OCI-LY7 (cell line): ENCODE data around the gene NCF4. TPM values are rescaled to one million over a fixed set of nuclear protein-coding genes. Genes with fewer than 3 reads are reported as not detected.

ENCODE experiments used
- BruUV-seq: library from RNA; stranded (reverse); fragments of 400-500 nt; replicated peaks from 2 replicates; lab custom pipeline; 2021; lab: Mats Ljungman, UMichigan
- CTCF ChIA-PET: fragments of 300-600 bp; sonication (Branson Sonifier 250); formaldehyde crosslinking; loops from one replicate; lab custom pipeline; 2022; ENCODE audit warnings: antibody characterized with exemption; ENCODE audit not compliant: unreplicated experiment; lab: Charles Lee
- POLR2A ChIA-PET: fragments of 300-600 bp; sonication (Branson Sonifier 250); formaldehyde crosslinking; loops from one replicate; lab custom pipeline; 2022; ENCODE audit warnings: antibody characterized with exemption; lab: Charles Lee
- DNase-seq: peaks from one replicate; pipeline ENCODE4 v3.0.0-alpha.2; 2015; ENCODE audit warnings: low spot score
- H2AFZ ChIP-seq: fragments of 200-600 bp; sonication (generic), shearing (Covaris generic); 2 replicates; pipeline ENCODE4 v1.6.1; 2014; ENCODE audit warnings: mild to moderate bottlenecking, antibody characterized with exemption, low read length, moderate library complexity
- H3K27ac ChIP-seq: fragments of 200-600 bp; sonication (generic); 2 replicates; pipeline ENCODE4 v1.5.1; 2014; ENCODE audit warnings: mixed run types, low read depth, mild to moderate bottlenecking, moderate library complexity, low read length, inconsistent platforms; ENCODE audit not compliant: poor library complexity, severe bottlenecking
- H3K36me3 ChIP-seq: fragments of 200-600 bp; sonication (generic); 2 replicates; pipeline ENCODE4 v1.6.1; 2014; ENCODE audit warnings: mild to moderate bottlenecking, antibody characterized with exemption, low read length, moderate library complexity, mixed read lengths; ENCODE audit not compliant: insufficient read depth
- H3K4me1 ChIP-seq: fragments of 200-600 bp; sonication (generic); 2 replicates; pipeline ENCODE4 v1.5.1; 2014; ENCODE audit warnings: mild to moderate bottlenecking, low read length; ENCODE audit not compliant: insufficient read depth, poor library complexity, severe bottlenecking
- H3K4me2 ChIP-seq: fragments of 200-600 bp; sonication (generic); 2 replicates; pipeline ENCODE4 v1.6.1; 2014; ENCODE audit warnings: mild to moderate bottlenecking, low read length
- H3K4me3 ChIP-seq: fragments of 200-600 bp; sonication (generic); 2 replicates; pipeline ENCODE4 v1.5.1; 2014; ENCODE audit warnings: mild to moderate bottlenecking, low read depth, low read length; ENCODE audit not compliant: poor library complexity, severe bottlenecking
- H3K79me2 ChIP-seq: fragments of 200-600 bp; sonication (generic); 2 replicates; pipeline ENCODE4 v1.6.1; 2016; ENCODE audit warnings: low read depth, mild to moderate bottlenecking, low read length, moderate library complexity, mixed read lengths; ENCODE audit not compliant: insufficient read depth
- H3K9me2 ChIP-seq: fragments of 200-600 bp; sonication (generic); 2 replicates; pipeline ENCODE4 v1.6.1; 2016; ENCODE audit warnings: mild to moderate bottlenecking, low read length, mixed read lengths; ENCODE audit not compliant: insufficient read depth
- H3K9me3 ChIP-seq: fragments of 200-600 bp; sonication (generic); 2 replicates; pipeline ENCODE4 v1.6.1; 2014; ENCODE audit warnings: mild to moderate bottlenecking, mixed run types, low read length, mixed read lengths
- H4K20me1 ChIP-seq: fragments of 200-600 bp; sonication (generic); 2 replicates; pipeline ENCODE4 v1.6.1; 2014; ENCODE audit warnings: mild to moderate bottlenecking, antibody characterized with exemption, low read length, moderate library complexity, mixed read lengths; ENCODE audit not compliant: insufficient read depth
- CTCF ChIP-seq: fragments of 200-600 bp; sonication (generic); conservative IDR thresholded peaks from 2 replicates; pipeline ENCODE4 v1.5.1; 2014; ENCODE audit warnings: mild to moderate bottlenecking, antibody characterized with exemption, low read length, moderate library complexity, mixed read lengths
- EZH2phosphoT487 ChIP-seq: fragments of 200-600 bp; sonication (generic); IDR thresholded peaks from 2 replicates; pipeline ENCODE4 v1.6.1; 2018; ENCODE audit warnings: low read depth, borderline replicate concordance, mild to moderate bottlenecking, mixed run types, antibody characterized with exemption, low read length, moderate library complexity, mixed read lengths
- intact Hi-C: fragments of 100-400 bp; cut with micrococcal nuclease; formaldehyde crosslinking; loops from one replicate; pipeline ENCODE4 v1.10.0; 2022; ENCODE audit not compliant: unreplicated experiment
- total RNA-seq, 2 experiments: library from RNA; depleted of rRNA in 1 of 2; stranded (reverse); fragments of >200 nt in 1 of 2; shearing (Covaris generic) in 1 of 2; gene quantifications; 2 replicates each; pipeline ENCODE4 v1.2.3, GENCODE V29; 2014 to 2022

Gene NCF4
- total RNA-seq, 2 experiments from 2014 or later = 63.6 to 121 TPM

DNA sequence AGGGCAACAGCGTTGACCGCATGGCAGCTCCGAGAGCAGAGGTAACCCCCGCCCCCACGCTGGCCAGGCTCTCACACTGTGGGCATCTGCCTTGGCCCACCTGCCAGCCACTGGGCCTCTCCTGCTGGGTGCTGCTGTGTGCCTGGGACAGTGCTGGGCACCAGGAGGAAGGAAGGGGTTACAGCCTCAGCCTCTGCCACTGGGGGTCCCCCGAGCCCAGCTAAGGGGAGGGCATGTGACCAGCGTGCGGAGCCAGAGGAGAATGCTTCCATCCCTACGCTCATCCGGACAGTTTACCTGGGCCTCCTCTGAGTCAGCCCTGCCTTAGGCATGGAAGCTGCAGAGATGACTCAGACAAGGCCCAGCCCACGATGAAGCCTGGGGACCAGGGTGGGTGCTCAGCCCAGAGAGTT is 10.9 kb downstream of the NCF4 start:
- H4K20me1 ChIP-seq = no peaks in the 10 kb centered on the region
- H3K4me1 ChIP-seq = no peaks in the 10 kb centered on the region
- H3K9me2 ChIP-seq = no peaks in the 10 kb centered on the region
- H3K9me3 ChIP-seq = no peaks in the 10 kb centered on the region
- CTCF ChIA-PET = no interaction called here
- no peak overlapping the region for H2AFZ ChIP-seq
- POLR2A ChIA-PET = no interaction called here
- intact Hi-C loops = no loop called here
- H3K4me3 ChIP-seq = no peak overlapping the region
- TF ChIP-seq EZH2phosphoT487 (no peak), CTCF (no peak)
- BruUV-seq = no TSS peak
- H3K4me2 ChIP-seq = no peak overlapping the region
- peaks cover 73% of the 10 kb centered on the region for H3K36me3 ChIP-seq
- DNase-seq = no peak
- H3K27ac ChIP-seq = no peak overlapping the region
- H3K79me2 ChIP-seq = no peaks in the 10 kb centered on the region

DNA sequence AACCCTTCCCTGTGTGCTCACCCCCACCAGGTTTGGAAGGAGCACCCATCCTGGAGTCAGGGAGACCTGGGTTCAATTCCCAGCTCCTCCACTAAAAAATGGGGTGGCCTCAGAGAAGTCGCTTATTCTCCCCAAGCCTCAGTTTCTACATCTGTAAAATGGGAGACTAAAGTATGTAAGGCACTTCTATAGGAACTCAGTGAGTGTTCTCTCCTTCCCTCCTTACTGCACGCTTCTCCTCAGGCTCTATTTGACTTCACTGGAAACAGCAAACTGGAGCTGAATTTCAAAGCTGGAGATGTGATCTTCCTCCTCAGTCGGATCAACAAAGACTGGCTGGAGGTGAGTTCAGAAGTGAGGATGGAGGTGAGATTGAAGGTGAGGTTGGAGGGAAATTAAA is 11.3 kb downstream of the NCF4 start:
- Histone ChIP-seq H3K9me2 (no peaks in the 10 kb centered on the region), H2AFZ (no peak overlapping the region), H3K4me1 (no peaks in the 10 kb centered on the region), H3K4me2 (no peak overlapping the region), H3K27ac (no peak overlapping the region), H3K79me2 (no peaks in the 10 kb centered on the region), H4K20me1 (no peaks in the 10 kb centered on the region), H3K4me3 (no peak overlapping the region), H3K9me3 (no peaks in the 10 kb centered on the region), H3K36me3 (peaks cover 72% of the 10 kb centered on the region)
- no peak for DNase-seq
- intact Hi-C loops = no loop called here
- POLR2A ChIA-PET = no interaction called here
- no TSS peak for BruUV-seq
- no peak for TF ChIP-seq CTCF
- TF ChIP-seq EZH2phosphoT487 = no peak
- CTCF ChIA-PET = no interaction called here

DNA sequence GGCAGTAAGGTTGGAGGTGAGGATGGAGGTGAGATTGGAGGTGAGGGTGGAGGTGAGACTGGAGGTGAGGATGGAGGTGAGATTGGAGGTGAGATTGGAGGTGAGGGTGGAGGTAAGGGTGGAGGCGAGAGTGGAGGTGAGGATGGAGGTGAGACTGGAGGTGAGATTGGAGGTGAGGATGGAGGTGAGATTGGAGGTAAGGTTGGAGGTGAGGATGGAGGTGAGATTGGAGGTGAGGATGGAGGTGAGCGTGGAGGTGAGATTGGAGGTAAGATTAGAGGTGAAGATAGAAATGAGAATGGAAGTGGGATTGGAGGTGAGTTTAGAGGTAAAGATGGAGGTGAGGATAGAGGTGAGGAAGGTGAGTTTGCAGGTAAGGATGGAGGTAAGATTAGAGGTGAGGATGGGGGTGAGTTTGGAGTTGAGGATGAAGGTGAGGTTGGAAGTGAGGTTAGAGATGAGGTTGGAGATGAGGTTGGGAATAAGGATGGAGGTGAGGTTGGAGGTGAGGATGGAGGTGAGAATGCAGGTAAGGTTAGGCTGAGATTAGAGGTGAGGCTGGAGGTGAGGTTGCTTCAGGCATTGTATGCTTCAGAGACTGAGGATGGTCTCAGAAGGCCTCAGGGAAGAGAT is 12.2 kb downstream of the NCF4 start:
- no peak for TF ChIP-seq EZH2phosphoT487
- TF ChIP-seq CTCF = no peak
- ChIA-PET POLR2A (interaction anchor here (0.9 kb wide), 1 partner anchor 41 kb away, joined by 4 read pairs; the partner anchor contains the start of gene CSF2RB), CTCF (no interaction called here)
- no peak overlapping the region for H3K4me2 ChIP-seq
- H3K79me2 ChIP-seq = no peaks in the 10 kb centered on the region
- H3K9me2 ChIP-seq = no peaks in the 10 kb centered on the region
- no peaks in the 10 kb centered on the region for H3K9me3 ChIP-seq
- no peak overlapping the region for H3K27ac ChIP-seq
- no peaks in the 10 kb centered on the region for H4K20me1 ChIP-seq
- no peak overlapping the region for H2AFZ ChIP-seq
- H3K4me1 ChIP-seq = no peaks in the 10 kb centered on the region
- intact Hi-C loops = no loop called here
- peaks cover 69% of the 10 kb centered on the region for H3K36me3 ChIP-seq
- DNase-seq = no peak
- H3K4me3 ChIP-seq = no peak overlapping the region
- BruUV-seq = no TSS peak
